ENCODE measurements around the gene SLC38A5. TPM values are rescaled to one million over a fixed set of nuclear protein-coding genes. Genes with fewer than 3 reads are reported as not detected.

Gene SLC38A5
- total RNA-seq (2014; rRNA removed; shearing (Covaris generic)), result 47.0 and 47.7 TPM in 2 replicates
- polyA plus RNA-seq (2016; fragmentation: Nextera tagmentation; extraction: Ambion mirVana), result 20.7 and 24.6 TPM in 2 replicates
- long read RNA-seq, transcript SLC38A5-210 (16 exons, 2,659 nt), result major isoform, 15 of 20 reads
- long read RNA-seq, partial matches to known transcripts, result 0 of 20 reads
- long read RNA-seq, other reads (novel, unspliced or antisense), result 5 of 20 reads

DNA sequence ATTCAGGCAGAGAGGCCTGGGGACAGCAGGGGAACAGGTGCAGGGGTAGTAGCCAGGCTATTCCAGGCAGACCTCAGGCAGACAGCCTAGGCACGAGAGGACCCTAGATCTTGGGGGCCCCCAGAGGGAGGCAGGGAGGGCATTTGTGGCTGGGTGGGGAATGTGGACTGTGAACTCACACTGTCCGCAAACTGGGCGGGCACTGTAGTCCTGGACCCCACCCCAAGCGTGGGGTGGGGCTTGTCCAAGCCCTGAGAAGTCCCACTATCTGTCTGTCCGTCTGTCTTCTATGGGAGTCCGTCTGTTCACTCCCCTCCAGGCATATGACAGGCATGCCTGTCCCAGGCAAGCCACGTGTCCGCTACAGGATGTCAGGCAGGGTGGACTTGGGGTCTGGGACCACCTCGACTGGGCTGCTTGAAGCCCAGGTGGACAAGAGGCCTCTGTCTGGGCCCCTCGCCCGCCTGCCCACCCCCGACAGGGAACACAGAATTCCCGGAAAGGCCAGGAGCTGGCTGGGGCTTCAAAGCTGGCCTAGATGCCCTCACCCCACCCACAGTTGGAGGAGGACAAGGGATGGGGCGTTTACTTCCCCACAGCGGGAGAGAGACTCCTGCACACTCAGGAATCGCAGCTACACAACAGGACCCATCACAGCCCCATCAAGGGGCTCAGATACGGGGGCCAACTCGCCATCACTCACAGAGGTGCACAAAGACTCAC lies at the start of gene SLC38A5:
TSS of gene SLC38A5 (minus strand) at position 151 of the 723 bp plus-strand sequence. CDS start 2,336 bp downstream, outside the sequence.
- peak within 1 kb of the TSS; percentile 81; the same call in 1 of the 2 replicates for H3K27ac Mint-ChIP-seq
- Histone ChIP-seq H3K4me2 (peak within 1 kb of the TSS; percentile 84), H3F3A (replicated peaks; ENCODE audit: low read depth) (no peaks in the 10 kb centered on the region), H3K27me3 (ENCODE audit: insufficient read depth) (no peaks in the 10 kb centered on the region), H2AFZ (no peak within 1 kb of the TSS), H3K9me2 (ENCODE audit: insufficient read depth) (no peaks in the 10 kb centered on the region), H3K27ac (ENCODE audit: low read depth) (no peak within 1 kb of the TSS), H3K4me3 (peak within 1 kb of the TSS; percentile 68), H4K20me1 (replicated peaks; ENCODE audit: insufficient read depth) (no peaks in the 10 kb centered on the region), H3K4me1 (ENCODE audit: insufficient read depth) (peaks cover 4% of the 10 kb centered on the region; the same call in 1 of the 2 replicates), H3K79me2 (replicated peaks; ENCODE audit: insufficient read depth) (0 out of 2 replicates have a peak, but pooled peaks cover 12% of the 10 kb centered on the region), H3K36me3 (ENCODE audit: insufficient read depth) (no peaks in the 10 kb centered on the region)
- ATAC-seq (no peak), DNase-seq (ENCODE audit: low spot score) (no peak)
- peak within 1 kb of the TSS; percentile 97 for H3K4me3 Mint-ChIP-seq
- peaks cover 48% of the 10 kb centered on the region for H3K4me1 Mint-ChIP-seq
- H3K27me3 Mint-ChIP-seq (ENCODE audit: insufficient read depth, low read depth, poor library complexity), result peaks cover 13% of the 10 kb centered on the region
- H3K9me3 Mint-ChIP-seq, result no peaks in the 10 kb centered on the region; the same call in none of the 3 replicates
- TF ChIP-seq, protein P1, sequence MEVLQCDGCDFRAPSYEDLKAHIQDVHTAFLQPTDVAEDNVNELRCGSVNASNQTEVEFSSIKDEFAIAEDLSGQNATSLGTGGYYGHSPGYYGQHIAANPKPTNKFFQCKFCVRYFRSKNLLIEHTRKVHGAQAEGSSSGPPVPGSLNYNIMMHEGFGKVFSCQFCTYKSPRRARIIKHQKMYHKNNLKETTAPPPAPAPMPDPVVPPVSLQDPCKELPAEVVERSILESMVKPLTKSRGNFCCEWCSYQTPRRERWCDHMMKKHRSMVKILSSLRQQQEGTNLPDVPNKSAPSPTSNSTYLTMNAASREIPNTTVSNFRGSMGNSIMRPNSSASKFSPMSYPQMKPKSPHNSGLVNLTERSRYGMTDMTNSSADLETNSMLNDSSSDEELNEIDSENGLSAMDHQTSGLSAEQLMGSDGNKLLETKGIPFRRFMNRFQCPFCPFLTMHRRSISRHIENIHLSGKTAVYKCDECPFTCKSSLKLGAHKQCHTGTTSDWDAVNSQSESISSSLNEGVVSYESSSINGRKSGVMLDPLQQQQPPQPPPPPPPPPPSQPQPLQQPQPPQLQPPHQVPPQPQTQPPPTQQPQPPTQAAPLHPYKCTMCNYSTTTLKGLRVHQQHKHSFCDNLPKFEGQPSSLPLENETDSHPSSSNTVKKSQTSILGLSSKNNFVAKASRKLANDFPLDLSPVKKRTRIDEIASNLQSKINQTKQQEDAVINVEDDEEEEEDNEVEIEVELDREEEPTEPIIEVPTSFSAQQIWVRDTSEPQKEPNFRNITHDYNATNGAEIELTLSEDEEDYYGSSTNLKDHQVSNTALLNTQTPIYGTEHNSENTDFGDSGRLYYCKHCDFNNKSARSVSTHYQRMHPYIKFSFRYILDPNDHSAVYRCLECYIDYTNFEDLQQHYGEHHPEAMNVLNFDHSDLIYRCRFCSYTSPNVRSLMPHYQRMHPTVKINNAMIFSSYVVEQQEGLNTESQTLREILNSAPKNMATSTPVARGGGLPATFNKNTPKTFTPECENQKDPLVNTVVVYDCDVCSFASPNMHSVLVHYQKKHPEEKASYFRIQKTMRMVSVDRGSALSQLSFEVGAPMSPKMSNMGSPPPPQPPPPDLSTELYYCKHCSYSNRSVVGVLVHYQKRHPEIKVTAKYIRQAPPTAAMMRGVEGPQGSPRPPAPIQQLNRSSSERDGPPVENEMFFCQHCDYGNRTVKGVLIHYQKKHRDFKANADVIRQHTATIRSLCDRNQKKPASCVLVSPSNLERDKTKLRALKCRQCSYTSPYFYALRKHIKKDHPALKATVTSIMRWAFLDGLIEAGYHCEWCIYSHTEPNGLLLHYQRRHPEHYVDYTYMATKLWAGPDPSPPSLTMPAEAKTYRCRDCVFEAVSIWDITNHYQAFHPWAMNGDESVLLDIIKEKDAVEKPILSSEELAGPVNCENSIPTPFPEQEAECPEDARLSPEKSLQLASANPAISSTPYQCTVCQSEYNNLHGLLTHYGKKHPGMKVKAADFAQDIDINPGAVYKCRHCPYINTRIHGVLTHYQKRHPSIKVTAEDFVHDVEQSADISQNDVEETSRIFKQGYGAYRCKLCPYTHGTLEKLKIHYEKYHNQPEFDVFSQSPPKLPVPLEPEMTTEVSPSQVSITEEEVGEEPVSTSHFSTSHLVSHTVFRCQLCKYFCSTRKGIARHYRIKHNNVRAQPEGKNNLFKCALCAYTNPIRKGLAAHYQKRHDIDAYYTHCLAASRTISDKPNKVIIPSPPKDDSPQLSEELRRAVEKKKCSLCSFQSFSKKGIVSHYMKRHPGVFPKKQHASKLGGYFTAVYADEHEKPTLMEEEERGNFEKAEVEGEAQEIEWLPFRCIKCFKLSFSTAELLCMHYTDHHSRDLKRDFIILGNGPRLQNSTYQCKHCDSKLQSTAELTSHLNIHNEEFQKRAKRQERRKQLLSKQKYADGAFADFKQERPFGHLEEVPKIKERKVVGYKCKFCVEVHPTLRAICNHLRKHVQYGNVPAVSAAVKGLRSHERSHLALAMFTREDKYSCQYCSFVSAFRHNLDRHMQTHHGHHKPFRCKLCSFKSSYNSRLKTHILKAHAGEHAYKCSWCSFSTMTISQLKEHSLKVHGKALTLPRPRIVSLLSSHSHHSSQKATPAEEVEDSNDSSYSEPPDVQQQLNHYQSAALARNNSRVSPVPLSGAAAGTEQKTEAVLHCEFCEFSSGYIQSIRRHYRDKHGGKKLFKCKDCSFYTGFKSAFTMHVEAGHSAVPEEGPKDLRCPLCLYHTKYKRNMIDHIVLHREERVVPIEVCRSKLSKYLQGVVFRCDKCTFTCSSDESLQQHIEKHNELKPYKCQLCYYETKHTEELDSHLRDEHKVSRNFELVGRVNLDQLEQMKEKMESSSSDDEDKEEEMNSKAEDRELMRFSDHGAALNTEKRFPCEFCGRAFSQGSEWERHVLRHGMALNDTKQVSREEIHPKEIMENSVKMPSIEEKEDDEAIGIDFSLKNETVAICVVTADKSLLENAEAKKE (CRISPR knock-in tag; IDR thresholded peaks at IDR 0.05), result no peak
- no peak for TF ChIP-seq NANOG (IDR thresholded peaks at IDR 0.05; ENCODE audit: borderline replicate concordance)
- TF ChIP-seq JUNB (IDR thresholded peaks at IDR 0.05; ENCODE audit: unreplicated experiment), result no peak
- TF ChIP-seq ZNF114 (CRISPR knock-in tag; IDR thresholded peaks at IDR 0.05), result no peak
- TF ChIP-seq EZH2phosphoT487 (IDR thresholded peaks at IDR 0.05; ENCODE audit: unreplicated experiment), result no peak
- no peak for TF ChIP-seq REST (IDR thresholded peaks at IDR 0.05; ENCODE audit: unreplicated experiment)
- no peak for TF ChIP-seq ZNF331 (CRISPR knock-in tag; IDR thresholded peaks at IDR 0.05; ENCODE audit: low read depth)
- TF ChIP-seq, protein P2, sequence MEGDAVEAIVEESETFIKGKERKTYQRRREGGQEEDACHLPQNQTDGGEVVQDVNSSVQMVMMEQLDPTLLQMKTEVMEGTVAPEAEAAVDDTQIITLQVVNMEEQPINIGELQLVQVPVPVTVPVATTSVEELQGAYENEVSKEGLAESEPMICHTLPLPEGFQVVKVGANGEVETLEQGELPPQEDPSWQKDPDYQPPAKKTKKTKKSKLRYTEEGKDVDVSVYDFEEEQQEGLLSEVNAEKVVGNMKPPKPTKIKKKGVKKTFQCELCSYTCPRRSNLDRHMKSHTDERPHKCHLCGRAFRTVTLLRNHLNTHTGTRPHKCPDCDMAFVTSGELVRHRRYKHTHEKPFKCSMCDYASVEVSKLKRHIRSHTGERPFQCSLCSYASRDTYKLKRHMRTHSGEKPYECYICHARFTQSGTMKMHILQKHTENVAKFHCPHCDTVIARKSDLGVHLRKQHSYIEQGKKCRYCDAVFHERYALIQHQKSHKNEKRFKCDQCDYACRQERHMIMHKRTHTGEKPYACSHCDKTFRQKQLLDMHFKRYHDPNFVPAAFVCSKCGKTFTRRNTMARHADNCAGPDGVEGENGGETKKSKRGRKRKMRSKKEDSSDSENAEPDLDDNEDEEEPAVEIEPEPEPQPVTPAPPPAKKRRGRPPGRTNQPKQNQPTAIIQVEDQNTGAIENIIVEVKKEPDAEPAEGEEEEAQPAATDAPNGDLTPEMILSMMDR (conservative IDR thresholded peaks at IDR 0.05; ENCODE audit: low read depth in 2 of 2), result no peak
- TF ChIP-seq EZH2 (IDR thresholded peaks at IDR 0.05; ENCODE audit: low read depth, unreplicated experiment), result no peak
- no peak for TF ChIP-seq STAT1 (IDR thresholded peaks at IDR 0.05; ENCODE audit: unreplicated experiment)
- TF ChIP-seq POLR2AphosphoS5 (IDR thresholded peaks at IDR 0.05; ENCODE audit: low read depth), result no peak
- TF ChIP-seq ETS1 (IDR thresholded peaks at IDR 0.05), result no peak
- TF ChIP-seq CREB1 (CRISPR knock-in tag; IDR thresholded peaks at IDR 0.05; ENCODE audit: low read depth), result no peak
- peaks cover 20% of the 10 kb centered on the region for H3K36me3 Mint-ChIP-seq (ENCODE audit: low read depth)
